Calu3 (cell line): ENCODE results near the gene SLC13A1. TPM values are rescaled to one million over a fixed set of nuclear protein-coding genes. Genes with fewer than 3 reads are reported as not detected.
"Not testable (repeated sequence)": the region's sequence is repeated elsewhere in the genome, so short reads cannot be mapped to it uniquely, and the experiment has no call there.

Experiments
- BruUV-seq: library from RNA; stranded (reverse); fragments of 400-500 nt; replicated peaks from 2 replicates; lab custom pipeline; 2021; lab: Mats Ljungman, UMichigan
- CTCF ChIA-PET: fragments of 300-600 bp; sonication (Branson Sonifier 250); formaldehyde crosslinking; loops from one replicate; lab custom pipeline; 2022; ENCODE audit warnings: antibody characterized with exemption; lab: Charles Lee
- DNase-seq: peaks from one replicate; pipeline ENCODE4 v3.0.0; 2022
- H3K27ac Mint-ChIP-seq: one replicate; pipeline ENCODE4 v1.8.0; 2022; ENCODE audit warnings: mixed read lengths; ENCODE audit not compliant: unreplicated experiment
- H3K27me3 Mint-ChIP-seq: one replicate; pipeline ENCODE4 v1.8.0; 2022; ENCODE audit warnings: mixed read lengths; ENCODE audit not compliant: unreplicated experiment
- H3K36me3 Mint-ChIP-seq: one replicate; pipeline ENCODE4 v1.8.0; 2022; ENCODE audit warnings: mild to moderate bottlenecking, moderate library complexity, mixed read lengths; ENCODE audit not compliant: insufficient read depth, unreplicated experiment
- H3K4me1 Mint-ChIP-seq: one replicate; pipeline ENCODE4 v1.8.0; 2022; ENCODE audit warnings: mild to moderate bottlenecking, low read depth, mixed read lengths; ENCODE audit not compliant: unreplicated experiment
- H3K4me3 Mint-ChIP-seq: one replicate; pipeline ENCODE4 v1.8.0; 2022; ENCODE audit warnings: mild to moderate bottlenecking, low read depth, moderate library complexity, mixed read lengths; ENCODE audit not compliant: unreplicated experiment
- H3K9me3 Mint-ChIP-seq: one replicate; pipeline ENCODE4 v1.8.0; 2022; ENCODE audit warnings: low read depth, mixed read lengths; ENCODE audit not compliant: unreplicated experiment
- CTCF ChIP-seq: fragments of 200-600 bp; IDR thresholded peaks from one replicate; pipeline ENCODE4 v1.8.0; 2022; ENCODE audit warnings: antibody characterized with exemption; ENCODE audit not compliant: unreplicated experiment
- intact Hi-C: fragments of 100-400 bp; cut with micrococcal nuclease; formaldehyde crosslinking; loops from one replicate; pipeline ENCODE4 v1.10.0; 2022; ENCODE audit not compliant: unreplicated experiment
- total RNA-seq: library from RNA; stranded (reverse); gene quantifications from 2 replicates; pipeline ENCODE4 v1.2.3, GENCODE V29; 2022

SLC13A1 gene
- total RNA-seq, 1 experiment from 2014 or later: not detected

DNA sequence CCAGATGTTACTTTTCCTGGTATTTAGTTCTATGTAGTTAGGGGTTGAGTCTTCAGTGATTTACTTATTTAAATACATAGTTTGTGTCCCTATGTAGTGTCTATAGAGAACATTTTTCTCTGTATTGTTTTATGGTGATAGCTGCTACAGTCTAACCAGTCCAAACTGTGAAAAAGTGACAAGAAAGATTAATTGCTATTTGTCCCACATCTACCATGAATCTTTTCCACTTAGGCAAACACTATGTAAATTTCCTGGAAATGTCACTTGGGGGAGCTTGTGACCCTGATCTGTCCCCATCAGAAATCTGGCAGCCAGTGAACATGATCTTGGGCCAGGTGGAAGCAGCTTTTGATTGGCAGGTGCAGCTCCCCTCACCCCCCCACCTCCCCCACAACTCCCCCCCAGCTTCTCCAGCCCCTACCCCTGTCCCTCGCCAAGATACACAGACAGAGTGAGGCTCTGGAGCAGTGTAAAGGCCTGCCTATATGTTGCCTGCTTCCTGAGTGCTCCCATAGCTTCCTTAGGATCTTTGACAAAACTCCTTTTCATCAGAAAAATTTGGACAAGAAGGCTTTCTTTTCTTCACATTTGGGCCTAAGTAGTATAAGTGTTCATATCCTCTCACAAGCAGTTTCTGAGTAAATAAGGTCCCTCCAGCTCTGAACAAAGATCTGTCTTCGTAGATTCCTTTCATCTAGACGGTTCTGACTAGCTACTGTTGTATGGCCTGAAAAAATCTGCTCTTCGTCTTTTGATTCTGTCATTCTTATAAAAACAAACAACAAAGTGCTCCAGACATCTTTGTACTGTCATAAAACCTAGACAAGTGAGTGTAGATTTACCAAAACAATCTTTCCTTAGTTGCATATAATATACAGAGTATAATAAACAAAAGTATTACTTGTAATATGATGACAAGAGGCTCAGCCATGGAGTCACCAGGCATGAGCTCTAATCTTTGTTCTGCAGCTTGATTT is 31.5 kb upstream of the SLC13A1 start:
- H3K27me3 Mint-ChIP-seq: no peaks in the 10 kb centered on the region
- no peak overlapping the region for H3K27ac Mint-ChIP-seq
- TF ChIP-seq CTCF: no peak
- intact Hi-C loops: no loop called here
- no peaks in the 10 kb centered on the region for H3K4me1 Mint-ChIP-seq
- no peaks in the 10 kb centered on the region for H3K9me3 Mint-ChIP-seq
- BruUV-seq: no TSS peak
- H3K4me3 Mint-ChIP-seq: no peak overlapping the region
- no peak for DNase-seq
- CTCF ChIA-PET: no interaction called here
- H3K36me3 Mint-ChIP-seq: no peaks in the 10 kb centered on the region

DNA sequence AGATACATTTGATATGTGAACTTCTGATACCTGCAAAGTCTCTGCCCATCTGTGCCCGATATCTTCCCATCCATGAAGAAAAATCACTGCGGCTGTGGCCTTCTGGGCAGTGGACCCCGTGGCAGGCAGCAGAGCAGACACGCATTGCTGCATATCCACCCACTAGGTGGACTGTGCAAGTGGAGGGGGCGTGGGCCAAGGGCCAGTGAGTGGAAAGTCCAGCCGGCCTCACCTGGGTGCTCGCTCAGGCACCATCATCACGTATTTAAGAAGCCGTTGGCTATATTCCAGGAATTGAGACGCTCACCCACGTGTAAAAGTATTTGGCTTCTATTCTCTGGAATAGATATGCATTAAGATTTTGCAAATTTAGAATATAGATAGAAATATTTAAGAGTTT is 30.8 kb upstream of the SLC13A1 start:
- intact Hi-C loops: no loop called here
- H3K9me3 Mint-ChIP-seq: no peaks in the 10 kb centered on the region
- no peak for DNase-seq
- CTCF ChIA-PET: no interaction called here
- no TSS peak for BruUV-seq
- no peak overlapping the region for H3K4me3 Mint-ChIP-seq
- no peaks in the 10 kb centered on the region for H3K27me3 Mint-ChIP-seq
- no peak for TF ChIP-seq CTCF
- H3K4me1 Mint-ChIP-seq: no peaks in the 10 kb centered on the region
- H3K36me3 Mint-ChIP-seq: no peaks in the 10 kb centered on the region
- no peak overlapping the region for H3K27ac Mint-ChIP-seq

DNA sequence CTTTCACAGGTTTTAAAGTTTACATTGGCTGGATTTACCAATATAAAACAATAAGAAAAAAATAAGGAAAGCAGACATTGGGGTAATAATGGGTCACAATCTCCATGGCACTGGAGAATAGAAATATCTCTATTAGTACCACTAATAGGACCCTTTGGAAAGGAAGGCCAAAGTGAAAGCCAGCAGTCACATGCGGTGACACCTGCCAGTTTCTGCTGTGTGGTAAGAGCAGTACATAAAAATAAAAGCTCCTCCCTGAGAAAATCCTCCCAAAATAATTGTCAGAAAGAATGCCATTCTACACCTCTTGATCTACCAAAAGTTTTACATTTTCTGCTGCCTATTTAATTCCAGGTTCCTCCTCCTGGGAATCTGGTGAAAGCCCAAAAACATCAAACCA is 30.4 kb upstream of the SLC13A1 start:
- no peak for TF ChIP-seq CTCF
- H3K27me3 Mint-ChIP-seq: no peaks in the 10 kb centered on the region
- intact Hi-C loops: no loop called here
- no peak for DNase-seq
- no peaks in the 10 kb centered on the region for H3K4me1 Mint-ChIP-seq
- H3K36me3 Mint-ChIP-seq: no peaks in the 10 kb centered on the region
- peaks cover 2% of the 10 kb centered on the region for H3K9me3 Mint-ChIP-seq
- no TSS peak for BruUV-seq
- no peak overlapping the region for H3K27ac Mint-ChIP-seq
- CTCF ChIA-PET: no interaction called here
- no peak overlapping the region for H3K4me3 Mint-ChIP-seq

GRCh38 chr7:123229426-123229825 is 29.7 kb upstream of the SLC13A1 start:
- intact Hi-C loops: no loop called here
- no peak for DNase-seq
- Mint-ChIP-seq H3K27me3 (no peaks in the 10 kb centered on the region), H3K4me1 (no peaks in the 10 kb centered on the region), H3K9me3 (peaks cover 2% of the 10 kb centered on the region), H3K36me3 (no peaks in the 10 kb centered on the region), H3K27ac (no peak overlapping the region), H3K4me3 (no peak overlapping the region)
- CTCF ChIA-PET: no interaction called here
- no TSS peak for BruUV-seq
- no peak for TF ChIP-seq CTCF

DNA sequence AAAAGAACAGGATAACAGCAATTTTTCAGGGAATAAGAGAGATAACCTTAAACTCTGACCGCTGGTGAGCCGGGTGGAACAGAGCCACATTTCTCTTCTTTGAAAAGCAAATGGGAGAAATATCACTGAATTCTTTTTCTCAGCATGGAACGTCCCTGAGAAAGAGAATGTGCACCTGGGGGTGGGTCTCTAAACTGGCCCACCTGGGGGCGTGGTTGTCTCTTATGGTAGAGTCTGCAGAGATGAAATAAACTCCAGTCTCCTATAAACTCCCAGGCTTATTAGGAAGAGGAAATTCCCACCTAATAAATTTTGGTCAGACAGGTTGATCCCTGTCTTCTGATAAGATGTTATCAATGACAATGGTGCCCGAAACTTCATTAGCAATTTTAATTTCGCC is 27.9 kb upstream of the SLC13A1 start:
- BruUV-seq, H3K36me3 Mint-ChIP-seq, CTCF ChIA-PET, intact Hi-C loops, H3K27me3 Mint-ChIP-seq, H3K9me3 Mint-ChIP-seq, H3K27ac Mint-ChIP-seq, H3K4me3 Mint-ChIP-seq, H3K4me1 Mint-ChIP-seq, DNase-seq: not testable (repeated sequence)
